HFF-Myc (cell line): ENCODE data around the gene NAE1.

Experiments used
- DNase-seq: peaks from one replicate; pipeline ENCODE4 v3.0.0-alpha.2; 2011; ENCODE audit warnings: low read depth; ENCODE audit errors: extremely low read depth
- H3K4me3 ChIP-seq: replicated peaks from 2 replicates; pipeline ENCODE4 v1.5.1; 2011; ENCODE audit warnings: low read depth, mild to moderate bottlenecking, control low read depth, low read length
- TF ChIP-seq, protein P1 (sequence below): IDR thresholded peaks from 2 replicates; pipeline ENCODE4 v1.5.1; 2012; ENCODE audit warnings: mild to moderate bottlenecking, low read depth, low read length, control low read depth; ENCODE audit errors: missing control alignments

Gene NAE1

DNA sequence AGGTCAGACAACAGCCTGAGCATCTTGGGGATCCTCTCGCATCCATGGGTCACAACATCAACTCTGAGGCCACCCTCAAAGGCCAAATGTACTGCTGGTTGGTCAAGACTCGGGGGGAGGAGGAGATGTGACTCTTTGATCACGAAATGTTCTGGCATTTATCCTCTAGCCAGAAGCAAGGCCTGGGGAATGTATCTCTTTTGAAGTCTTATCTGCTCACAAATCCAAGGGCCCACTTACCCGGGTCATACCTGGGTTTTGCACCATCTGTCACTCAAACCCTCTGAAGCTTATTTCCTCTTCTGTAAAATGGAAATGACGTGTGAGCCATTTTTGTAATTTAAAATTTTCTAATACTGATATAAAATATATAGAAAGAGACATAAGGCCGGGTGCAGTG is 26.7 kb upstream of the NAE1 start:
- no peak overlapping the region for H3K4me3 ChIP-seq
- DNase-seq, result no peak
- TF ChIP-seq, protein P1, sequence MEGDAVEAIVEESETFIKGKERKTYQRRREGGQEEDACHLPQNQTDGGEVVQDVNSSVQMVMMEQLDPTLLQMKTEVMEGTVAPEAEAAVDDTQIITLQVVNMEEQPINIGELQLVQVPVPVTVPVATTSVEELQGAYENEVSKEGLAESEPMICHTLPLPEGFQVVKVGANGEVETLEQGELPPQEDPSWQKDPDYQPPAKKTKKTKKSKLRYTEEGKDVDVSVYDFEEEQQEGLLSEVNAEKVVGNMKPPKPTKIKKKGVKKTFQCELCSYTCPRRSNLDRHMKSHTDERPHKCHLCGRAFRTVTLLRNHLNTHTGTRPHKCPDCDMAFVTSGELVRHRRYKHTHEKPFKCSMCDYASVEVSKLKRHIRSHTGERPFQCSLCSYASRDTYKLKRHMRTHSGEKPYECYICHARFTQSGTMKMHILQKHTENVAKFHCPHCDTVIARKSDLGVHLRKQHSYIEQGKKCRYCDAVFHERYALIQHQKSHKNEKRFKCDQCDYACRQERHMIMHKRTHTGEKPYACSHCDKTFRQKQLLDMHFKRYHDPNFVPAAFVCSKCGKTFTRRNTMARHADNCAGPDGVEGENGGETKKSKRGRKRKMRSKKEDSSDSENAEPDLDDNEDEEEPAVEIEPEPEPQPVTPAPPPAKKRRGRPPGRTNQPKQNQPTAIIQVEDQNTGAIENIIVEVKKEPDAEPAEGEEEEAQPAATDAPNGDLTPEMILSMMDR, result no peak

DNA sequence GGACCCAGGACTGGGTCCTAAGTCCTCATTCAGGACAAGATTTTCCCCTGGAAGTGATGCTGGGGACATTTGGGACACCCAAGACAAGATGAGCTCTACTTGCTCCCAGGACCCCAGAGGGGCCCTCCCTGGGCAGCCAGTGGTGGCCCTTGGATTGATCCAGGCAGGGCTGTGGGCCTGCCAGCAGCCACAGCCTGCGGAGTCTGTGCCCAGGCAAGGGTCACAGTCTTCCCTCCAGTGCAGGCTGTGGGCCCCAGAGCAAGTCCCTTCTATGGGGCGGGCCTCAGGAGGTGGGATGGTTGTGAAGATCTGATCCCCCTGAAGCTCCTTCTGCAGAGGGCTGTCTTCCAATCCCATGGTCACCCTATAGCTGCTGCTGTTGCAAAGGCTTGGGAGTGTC is 26.0 kb upstream of the NAE1 start:
- H3K4me3 ChIP-seq, result no peak overlapping the region
- no peak for DNase-seq
- TF ChIP-seq, protein P1, result no peak

DNA sequence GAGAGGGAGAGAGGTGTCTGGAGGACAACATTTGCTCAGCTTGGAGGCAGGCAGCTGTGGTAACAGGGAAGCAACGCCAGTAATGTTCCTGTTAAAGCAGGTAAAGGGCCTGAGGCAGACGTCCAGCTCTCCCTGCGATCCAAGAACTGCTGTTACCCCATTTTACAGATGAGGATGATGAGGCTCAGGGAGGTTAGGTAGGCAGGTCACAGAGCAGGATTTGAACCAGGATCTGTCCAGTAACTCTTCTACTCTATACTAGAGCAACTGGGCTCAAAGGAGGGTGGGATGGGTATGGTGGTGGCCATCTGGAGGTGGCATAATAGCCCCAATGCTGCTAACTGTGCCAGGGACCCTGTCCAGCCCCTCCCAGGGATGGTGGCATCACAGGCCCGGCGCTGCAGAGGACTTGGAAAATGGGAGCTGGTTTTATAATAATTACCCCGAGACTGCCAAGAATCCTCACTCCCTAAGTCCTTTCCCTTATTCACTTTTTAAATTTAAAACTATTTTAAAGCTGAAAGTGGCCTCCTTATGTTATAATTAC is 25.5 kb upstream of the NAE1 start:
- H3K4me3 ChIP-seq, result no peak overlapping the region
- TF ChIP-seq, protein P1, result no peak
- DNase-seq, result no peak

DNA sequence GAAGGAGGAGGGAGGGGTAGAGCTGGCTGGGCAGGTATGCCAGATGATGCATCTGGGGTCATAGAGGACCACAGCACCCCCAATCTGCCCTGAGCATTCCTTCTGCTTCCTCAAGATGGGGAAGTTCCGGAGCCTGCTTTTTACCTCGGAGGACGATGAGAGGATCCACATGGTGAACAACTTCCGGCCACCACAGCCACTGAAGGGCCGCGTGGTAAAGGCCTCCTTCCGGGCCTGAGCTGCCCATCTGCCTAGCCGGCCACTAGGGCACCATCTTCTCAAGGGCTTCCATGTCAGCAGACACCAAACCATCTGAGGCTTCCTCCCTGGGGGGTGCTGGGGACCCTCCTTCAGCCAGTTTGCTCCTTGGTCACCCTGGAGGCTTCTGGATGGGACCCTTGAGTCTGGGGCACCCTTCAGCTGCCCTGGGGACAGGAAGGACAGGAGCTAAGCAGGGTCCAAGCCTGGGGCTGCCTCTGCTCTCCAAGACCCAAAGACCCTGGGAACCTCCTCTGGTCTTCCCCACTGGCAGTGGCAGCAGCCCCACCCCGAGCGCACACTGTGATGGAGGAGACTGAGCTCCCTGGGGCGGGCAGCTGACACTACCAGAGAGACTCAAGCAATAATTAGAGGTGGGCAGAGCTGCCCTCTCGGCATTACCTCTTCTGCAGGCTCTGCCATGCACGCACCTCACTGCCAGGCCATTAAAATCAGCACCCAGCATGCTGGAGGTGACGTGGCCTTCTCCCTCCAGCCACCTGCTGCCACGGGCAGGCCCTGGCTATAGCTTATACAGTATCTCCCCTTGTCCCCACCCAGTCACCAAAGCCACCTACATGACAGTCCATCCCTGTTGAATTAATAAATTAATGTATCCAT is 22.7 kb upstream of the NAE1 start:
- TF ChIP-seq, protein P1, result no peak
- no peak for DNase-seq
- no peak overlapping the region for H3K4me3 ChIP-seq

DNA sequence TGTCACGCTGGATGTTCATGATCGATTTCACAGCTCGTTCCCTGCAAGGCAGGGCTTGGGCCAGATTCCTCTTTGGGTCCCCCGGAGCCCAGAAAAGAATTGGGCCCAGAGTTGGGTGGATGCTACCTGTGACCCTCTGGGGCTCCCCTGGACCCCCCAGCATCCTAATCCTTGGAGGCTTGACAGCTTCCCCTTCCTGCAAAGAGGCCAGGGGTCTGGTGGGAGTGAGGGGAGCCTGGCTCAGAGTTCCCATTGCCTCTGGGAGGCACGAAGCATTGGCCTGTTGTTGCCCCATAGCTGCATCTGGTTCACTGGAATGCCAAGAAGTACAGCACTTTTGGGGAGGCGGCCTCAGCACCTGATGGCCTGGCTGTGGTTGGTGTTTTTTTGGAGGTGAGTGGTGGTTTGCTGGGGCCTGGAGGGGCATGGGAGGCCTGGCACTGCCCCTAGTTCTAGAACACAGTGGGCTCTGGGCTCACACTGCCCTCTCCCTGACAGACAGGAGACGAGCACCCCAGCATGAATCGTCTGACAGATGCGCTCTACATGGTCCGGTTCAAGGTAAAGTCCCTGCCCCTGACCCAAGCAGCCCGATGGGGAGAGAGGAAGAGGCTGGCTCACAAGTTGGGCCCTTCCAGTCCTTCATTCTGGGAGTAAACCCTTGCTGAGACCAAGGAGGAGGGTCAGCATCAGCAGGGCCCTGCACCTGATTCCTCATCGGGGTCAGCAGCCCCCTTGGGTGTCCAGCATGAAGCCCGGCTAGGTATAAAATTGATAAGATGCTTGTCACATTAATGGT is 20.6 kb upstream of the NAE1 start:
- no peak overlapping the region for H3K4me3 ChIP-seq
- no peak for DNase-seq
- TF ChIP-seq, protein P1, result no peak

DNA sequence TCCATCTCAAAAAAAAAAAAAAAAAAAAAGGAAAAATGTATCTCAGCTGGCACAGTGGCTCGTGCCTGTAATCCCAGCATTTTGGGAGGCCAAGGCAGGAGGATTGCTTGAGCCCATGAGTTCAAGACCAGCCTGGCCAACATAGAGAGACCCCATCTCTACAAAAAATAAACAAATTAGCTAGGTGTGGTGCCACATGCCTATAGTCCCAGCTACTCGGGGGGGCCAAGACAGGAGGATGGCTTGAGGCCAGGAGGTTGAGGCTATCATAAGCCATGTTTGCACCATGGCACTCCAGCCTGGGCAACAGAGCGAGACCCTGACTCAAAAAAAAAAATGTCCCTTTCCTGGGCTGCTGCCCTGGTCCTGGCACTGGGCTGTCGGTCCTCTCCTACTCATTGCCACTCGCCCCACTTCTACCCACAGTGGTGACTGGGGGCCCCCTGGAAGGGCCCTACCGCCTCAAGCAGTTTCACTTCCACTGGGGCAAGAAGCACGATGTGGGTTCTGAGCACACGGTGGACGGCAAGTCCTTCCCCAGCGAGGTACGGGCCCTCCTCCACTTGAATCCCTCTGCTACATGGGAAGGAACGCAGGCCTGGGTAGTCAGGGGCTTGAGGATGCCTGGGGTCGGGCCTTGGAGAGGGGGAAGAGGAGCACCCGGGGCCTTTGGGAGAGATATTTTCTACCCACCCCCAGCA is 19.5 kb upstream of the NAE1 start:
- H3K4me3 ChIP-seq, result no peak overlapping the region
- no peak for DNase-seq
- TF ChIP-seq, protein P1, result no peak
